ENCODE data around the gene ADIPOQ. TPM values are rescaled to one million over a fixed set of nuclear protein-coding genes. Genes with fewer than 3 reads are reported as not detected.
"Not testable (repeated sequence)": the region's sequence is repeated elsewhere in the genome, so short reads cannot be mapped to it uniquely, and the experiment has no call there.

The ADIPOQ gene
- total RNA-seq, 2 experiments from 2014 or later: not detected

DNA sequence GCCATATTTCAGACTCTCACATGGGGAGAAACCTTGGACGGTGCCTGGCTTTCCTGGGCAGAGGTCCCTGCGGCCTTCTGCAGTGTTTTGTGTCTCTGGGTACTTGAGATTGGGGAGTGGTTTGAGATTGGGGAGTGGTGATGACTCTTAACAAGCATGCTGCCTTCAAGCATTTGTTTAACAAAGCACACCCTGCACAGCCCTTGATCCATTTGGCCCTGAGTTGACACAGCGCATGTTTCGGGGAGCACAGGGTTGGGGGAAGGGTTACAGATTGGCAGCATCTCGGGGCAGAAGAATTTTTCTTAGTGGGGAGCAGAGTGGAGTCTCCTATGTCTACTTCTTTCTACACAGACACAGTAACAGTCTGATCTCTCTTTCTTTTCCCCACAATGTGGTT, 23.6 kb downstream of the ADIPOQ start:
- DNase-seq; H3K27me3 Mint-ChIP-seq; H3K4me3 Mint-ChIP-seq; H3K9me3 Mint-ChIP-seq (ENCODE audit: low read depth); H3K27ac Mint-ChIP-seq; H3K36me3 Mint-ChIP-seq; ATAC-seq; CTCF ChIA-PET: not testable (repeated sequence)
- H3K4me1 Mint-ChIP-seq: peaks cover 16% of the 10 kb centered on the region

DNA sequence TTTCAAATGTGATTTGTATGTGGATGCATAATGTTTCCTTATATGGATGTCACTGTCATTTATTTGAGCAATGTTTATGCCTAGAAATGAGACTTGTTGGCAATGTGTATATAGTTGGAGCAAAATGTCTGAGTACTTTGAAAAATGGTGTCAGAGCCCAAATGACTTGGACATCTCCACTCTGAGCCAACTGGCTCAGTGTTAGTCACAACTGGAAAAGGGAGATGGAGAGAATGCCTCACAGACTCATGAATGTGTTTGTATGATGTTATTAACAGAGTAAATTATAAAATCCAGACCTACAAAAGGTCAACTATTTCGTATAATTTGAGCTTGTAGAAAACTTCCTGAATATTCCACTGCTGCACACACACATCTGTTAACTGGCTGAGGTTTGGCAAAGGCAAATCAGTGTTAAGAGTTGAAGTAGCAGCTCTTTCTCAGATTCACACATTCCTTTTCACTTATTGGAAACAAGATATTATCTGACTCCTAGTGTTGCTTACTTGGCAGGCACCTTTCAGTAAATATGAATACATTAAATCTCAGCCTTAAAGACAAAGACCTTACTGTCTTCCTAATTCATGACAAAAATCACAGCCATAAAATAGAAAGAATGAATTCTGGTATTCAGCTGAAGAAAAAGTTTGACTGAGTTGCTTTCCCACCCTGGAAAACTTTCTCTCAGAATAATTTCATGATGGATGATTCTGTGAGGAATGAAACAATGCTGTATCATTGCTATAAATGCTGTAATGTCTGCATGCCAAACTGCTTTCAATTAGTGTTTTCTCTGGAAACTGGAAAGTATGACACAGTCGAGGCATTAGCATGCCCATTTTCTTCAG, 27.0 kb downstream of the ADIPOQ start:
- peaks cover 25% of the 10 kb centered on the region for H3K4me1 Mint-ChIP-seq
- no peak for DNase-seq
- H3K4me3 Mint-ChIP-seq: no peak overlapping the region
- CTCF ChIA-PET: interaction anchor here (0.8 kb wide), 1 partner anchor 11 kb away, joined by 4 read pairs; no protein-coding TSS in a partner anchor
- no peak overlapping the region for H3K27ac Mint-ChIP-seq
- no peaks in the 10 kb centered on the region for H3K27me3 Mint-ChIP-seq
- no peak for ATAC-seq
- H3K9me3 Mint-ChIP-seq (ENCODE audit: low read depth): no peaks in the 10 kb centered on the region
- peaks cover 5% of the 10 kb centered on the region for H3K36me3 Mint-ChIP-seq

DNA sequence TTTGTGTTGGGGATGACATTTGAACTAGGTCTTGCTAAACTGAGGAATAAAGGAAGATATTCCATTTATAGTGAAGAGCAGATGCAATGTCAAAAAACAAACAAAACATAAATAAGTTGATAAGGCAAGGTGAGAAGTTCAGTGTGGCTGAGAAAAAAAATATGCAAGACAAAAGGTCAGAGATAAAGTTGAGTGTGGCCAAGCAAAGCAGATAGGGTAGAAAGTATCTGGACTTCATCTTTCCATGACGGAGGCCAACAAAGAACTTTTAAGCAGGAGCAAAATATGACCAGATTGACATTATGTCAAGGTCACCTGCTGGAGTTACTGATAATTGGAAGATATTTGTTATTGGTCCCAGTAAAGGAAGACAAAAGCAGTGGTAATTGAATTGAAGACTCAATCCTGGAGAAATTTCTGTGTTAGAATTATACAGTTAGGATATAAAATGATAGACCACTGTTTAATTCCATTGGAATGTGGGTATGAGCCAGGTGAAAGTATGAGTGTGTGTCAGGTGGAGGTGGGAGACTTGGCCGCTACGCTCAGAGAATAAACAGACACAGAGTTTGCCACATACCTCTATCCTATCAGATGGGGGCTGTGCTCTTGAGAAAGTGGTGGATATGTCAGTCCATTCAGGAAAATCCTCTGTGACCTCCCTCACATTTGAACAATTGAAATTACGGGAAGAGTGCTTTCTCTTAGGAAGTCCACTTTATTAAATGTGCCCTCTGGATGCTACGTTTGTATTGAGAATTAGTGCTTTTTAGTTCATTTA, 28.1 kb downstream of the ADIPOQ start:
- peaks cover 25% of the 10 kb centered on the region for H3K4me1 Mint-ChIP-seq
- peaks cover 6% of the 10 kb centered on the region for H3K36me3 Mint-ChIP-seq
- DNase-seq (no peak), ATAC-seq (no peak)
- H3K9me3 Mint-ChIP-seq (ENCODE audit: low read depth): no peaks in the 10 kb centered on the region
- no peaks in the 10 kb centered on the region for H3K27me3 Mint-ChIP-seq
- no peak overlapping the region for H3K4me3 Mint-ChIP-seq
- CTCF ChIA-PET: interaction anchor here (1.4 to 1.7 kb wide), 2 partner anchors 11 to 21 kb away, joined by 4 to 7 read pairs; no protein-coding TSS in a partner anchor
- H3K27ac Mint-ChIP-seq: peak overlapping the region; percentile 58

DNA sequence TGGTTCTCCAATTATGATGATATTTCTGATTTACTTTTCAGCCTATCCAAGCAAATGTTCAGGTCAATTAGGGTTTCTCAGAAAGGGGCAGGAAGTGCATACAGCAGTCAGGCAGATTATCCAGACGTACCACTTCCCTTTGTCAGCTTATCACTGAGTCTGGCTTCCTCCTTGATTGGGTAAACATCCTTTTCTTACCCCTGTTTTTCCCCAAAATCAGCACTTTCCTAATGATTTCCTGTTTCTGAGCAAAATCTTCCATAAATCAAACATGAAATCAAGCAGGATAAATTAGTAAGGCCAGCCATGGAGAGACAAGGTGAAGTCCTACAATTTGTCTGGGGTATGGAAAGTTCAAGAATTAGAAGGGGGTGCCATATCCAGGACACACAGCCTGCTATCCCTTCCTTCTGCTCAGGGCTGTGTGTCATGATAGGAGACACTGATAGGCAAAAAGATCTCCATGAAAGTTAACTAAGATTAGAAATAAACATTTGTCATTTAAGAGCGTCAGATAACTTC, 29.0 kb downstream of the ADIPOQ start:
- peak; percentile 78 for ATAC-seq
- no peaks in the 10 kb centered on the region for H3K9me3 Mint-ChIP-seq (ENCODE audit: low read depth)
- CTCF ChIA-PET: interaction anchor here (1.0 to 1.7 kb wide), 4 partner anchors 11 to 38 kb away, joined by 3 to 7 read pairs (median 5); no protein-coding TSS in a partner anchor
- H3K27me3 Mint-ChIP-seq: no peaks in the 10 kb centered on the region
- H3K27ac Mint-ChIP-seq: peak overlapping the region; percentile 58
- no peak for DNase-seq
- H3K36me3 Mint-ChIP-seq: peaks cover 8% of the 10 kb centered on the region
- peaks cover 25% of the 10 kb centered on the region for H3K4me1 Mint-ChIP-seq
- H3K4me3 Mint-ChIP-seq: no peak overlapping the region

DNA sequence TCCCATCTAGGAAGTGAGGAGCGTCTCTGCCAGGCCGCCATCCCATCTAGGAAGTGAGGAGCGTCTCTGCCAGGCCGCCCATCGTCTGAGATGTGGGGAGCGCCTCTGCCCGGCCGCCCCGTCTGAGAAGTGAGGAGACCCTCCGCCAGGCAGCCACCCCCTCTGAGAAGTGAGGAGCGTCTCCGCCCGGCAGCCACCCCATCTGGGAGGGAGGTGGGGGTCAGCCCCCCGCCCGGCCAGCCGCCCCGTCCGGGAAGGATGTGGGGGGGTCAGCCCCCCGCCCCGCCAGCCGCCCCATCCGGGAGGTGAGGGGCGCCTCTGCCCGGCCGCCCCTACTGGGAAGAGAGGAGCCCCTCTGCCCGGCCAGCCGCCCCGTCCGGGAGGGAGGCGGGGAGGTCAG, 31.3 kb downstream of the ADIPOQ start:
- CTCF ChIA-PET, H3K4me3 Mint-ChIP-seq, ATAC-seq: not testable (repeated sequence)

DNA sequence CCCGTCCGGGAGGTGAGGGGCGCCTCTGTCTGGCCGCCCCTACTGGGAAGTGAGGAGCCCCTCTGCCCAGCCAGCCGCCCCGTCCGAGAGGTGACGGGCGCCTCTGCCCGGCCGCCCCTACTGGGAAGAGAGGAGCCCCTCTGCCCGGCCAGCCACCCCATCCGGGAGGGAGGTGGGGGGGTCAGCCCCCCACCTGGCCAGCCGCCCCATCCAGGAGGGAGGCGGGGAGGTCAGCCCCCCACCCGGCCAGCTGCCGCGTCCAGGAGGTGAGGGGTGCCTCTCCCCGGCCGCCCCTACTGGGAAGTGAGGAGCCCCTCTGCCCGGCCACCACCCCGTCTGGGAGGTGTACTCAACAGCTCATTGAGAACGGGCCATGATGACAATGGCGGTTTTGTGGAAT, 31.7 kb downstream of the ADIPOQ start:
- H3K4me1 Mint-ChIP-seq: peaks cover 26% of the 10 kb centered on the region
- H3K36me3 Mint-ChIP-seq, CTCF ChIA-PET: not testable (repeated sequence)

More for the DNA sequence above, 31.3 kb downstream of the ADIPOQ start:
- H3K4me1 Mint-ChIP-seq: peaks cover 25% of the 10 kb centered on the region
- not testable (repeated sequence) for H3K9me3 Mint-ChIP-seq (ENCODE audit: low read depth); DNase-seq; H3K36me3 Mint-ChIP-seq; H3K27me3 Mint-ChIP-seq; H3K27ac Mint-ChIP-seq

DNA sequence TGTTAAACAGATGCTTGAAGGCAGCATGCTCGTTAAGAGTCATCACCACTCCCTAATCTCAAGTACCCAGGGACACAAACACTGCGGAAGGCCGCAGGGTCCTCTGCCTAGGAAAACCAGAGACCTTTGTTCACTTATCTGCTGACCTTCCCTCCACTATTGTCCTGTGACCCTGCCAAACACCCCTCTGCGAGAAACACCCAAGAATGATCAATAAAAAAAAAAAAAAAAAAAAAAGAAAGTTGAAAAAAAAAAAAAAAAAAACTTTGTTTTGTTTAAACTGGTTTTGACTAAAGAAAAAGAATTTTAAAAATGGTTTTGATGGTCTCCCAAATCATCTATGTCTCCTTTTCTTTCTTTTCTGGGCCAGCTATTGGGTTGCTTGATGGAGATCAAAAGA, 32.3 kb downstream of the ADIPOQ start:
- H3K27ac Mint-ChIP-seq; H3K36me3 Mint-ChIP-seq; DNase-seq; H3K4me3 Mint-ChIP-seq; ATAC-seq; H3K27me3 Mint-ChIP-seq; H3K9me3 Mint-ChIP-seq (ENCODE audit: low read depth): not testable (repeated sequence)
- peaks cover 28% of the 10 kb centered on the region for H3K4me1 Mint-ChIP-seq
- CTCF ChIA-PET: interaction anchor here (0.7 kb wide), 1 partner anchor 34 kb away, joined by 3 read pairs; no protein-coding TSS in a partner anchor

More for the DNA sequence above, 31.7 kb downstream of the ADIPOQ start:
- not testable (repeated sequence) for H3K4me3 Mint-ChIP-seq; H3K27me3 Mint-ChIP-seq; H3K9me3 Mint-ChIP-seq (ENCODE audit: low read depth); DNase-seq; ATAC-seq; H3K27ac Mint-ChIP-seq

DNA sequence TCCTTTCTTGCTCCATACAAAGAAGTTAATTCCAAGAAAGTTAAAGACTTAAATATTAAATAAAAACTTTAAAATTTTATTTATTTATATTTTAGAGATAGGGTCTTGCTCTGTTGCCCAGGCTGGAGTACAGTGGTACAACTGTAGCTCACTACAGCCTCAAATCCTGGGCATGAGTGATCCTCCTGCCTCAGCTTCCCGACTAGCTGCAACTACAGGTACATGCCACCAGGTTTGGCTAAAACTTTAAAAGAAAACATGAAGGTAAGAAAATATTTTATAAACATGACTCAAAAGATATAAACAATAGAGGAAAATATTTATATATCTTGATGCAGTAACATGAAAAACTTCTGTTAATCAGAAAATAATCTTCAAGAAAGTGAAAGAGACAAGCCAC, 33.2 kb downstream of the ADIPOQ start:
- no peak overlapping the region for H3K27ac Mint-ChIP-seq
- peaks cover 32% of the 10 kb centered on the region for H3K4me1 Mint-ChIP-seq
- H3K9me3 Mint-ChIP-seq (ENCODE audit: low read depth): no peaks in the 10 kb centered on the region
- no peaks in the 10 kb centered on the region for H3K27me3 Mint-ChIP-seq
- DNase-seq (no peak), ATAC-seq (no peak)
- H3K4me3 Mint-ChIP-seq: no peak overlapping the region
- peaks cover 7% of the 10 kb centered on the region for H3K36me3 Mint-ChIP-seq
- CTCF ChIA-PET: interaction anchor here (1.4 kb wide), 1 partner anchor 26 kb away, joined by 9 read pairs; no protein-coding TSS in a partner anchor

DNA sequence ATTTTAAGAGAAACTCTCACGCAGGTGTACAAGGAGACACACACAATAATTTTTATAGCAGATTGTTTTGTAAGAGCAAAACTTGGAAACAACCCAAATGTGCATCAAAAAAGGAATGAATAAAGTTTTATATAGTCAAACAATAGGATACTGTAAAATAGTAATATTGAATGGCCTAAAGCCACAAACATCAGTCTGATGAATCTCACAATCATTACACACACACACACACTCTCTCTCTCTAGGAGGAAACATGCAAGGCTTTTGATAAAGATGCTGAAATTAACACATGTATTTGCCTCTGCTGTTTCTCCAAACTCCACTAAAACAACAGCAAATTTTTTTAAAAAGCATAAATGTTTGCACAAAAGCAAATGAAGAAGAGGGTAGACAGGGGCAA, 37.3 kb downstream of the ADIPOQ start:
- no peak for DNase-seq
- no peaks in the 10 kb centered on the region for H3K9me3 Mint-ChIP-seq (ENCODE audit: low read depth)
- H3K36me3 Mint-ChIP-seq: peaks cover 6% of the 10 kb centered on the region
- H3K27me3 Mint-ChIP-seq: no peaks in the 10 kb centered on the region
- H3K4me3 Mint-ChIP-seq: peak overlapping the region; percentile 38
- H3K27ac Mint-ChIP-seq: peak overlapping the region; percentile 90
- peaks cover 50% of the 10 kb centered on the region for H3K4me1 Mint-ChIP-seq
- CTCF ChIA-PET: interaction anchor here (0.9 kb wide), 1 partner anchor 30 kb away, joined by 4 read pairs; no protein-coding TSS in a partner anchor
- no peak for ATAC-seq

DNA sequence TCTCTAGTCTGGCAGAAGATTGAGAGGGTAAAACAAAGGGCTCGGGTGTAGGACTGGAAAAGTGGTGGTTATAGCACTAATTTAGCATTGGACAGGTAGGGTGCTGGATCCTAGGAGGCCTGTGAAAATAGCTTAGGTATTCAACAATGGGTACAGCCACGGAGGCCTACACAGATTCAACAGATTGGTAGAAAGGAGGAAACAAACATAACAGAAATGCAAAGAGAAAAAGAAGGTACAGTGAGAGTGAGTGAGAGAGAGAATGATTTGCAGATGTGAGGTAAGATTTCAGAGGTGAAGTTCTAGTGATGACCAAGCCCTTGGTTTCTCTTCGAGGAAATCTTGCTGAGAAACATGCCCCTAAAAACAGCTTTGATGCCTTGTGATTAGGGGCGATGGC, 37.9 kb downstream of the ADIPOQ start:
- CTCF ChIA-PET: interaction anchor here (0.6 to 2.5 kb wide), 7 partner anchors 11 to 285 kb away, joined by 3 to 18 read pairs (median 4); partner anchors contain the start of gene ST6GAL1
- H3K4me1 Mint-ChIP-seq: peaks cover 50% of the 10 kb centered on the region
- peaks cover 6% of the 10 kb centered on the region for H3K36me3 Mint-ChIP-seq
- H3K27me3 Mint-ChIP-seq: no peaks in the 10 kb centered on the region
- H3K9me3 Mint-ChIP-seq (ENCODE audit: low read depth): no peaks in the 10 kb centered on the region
- H3K4me3 Mint-ChIP-seq: peak overlapping the region; percentile 38
- ATAC-seq (peak; percentile 58), DNase-seq (peak; percentile 43)
- H3K27ac Mint-ChIP-seq: peak overlapping the region; percentile 90

DNA sequence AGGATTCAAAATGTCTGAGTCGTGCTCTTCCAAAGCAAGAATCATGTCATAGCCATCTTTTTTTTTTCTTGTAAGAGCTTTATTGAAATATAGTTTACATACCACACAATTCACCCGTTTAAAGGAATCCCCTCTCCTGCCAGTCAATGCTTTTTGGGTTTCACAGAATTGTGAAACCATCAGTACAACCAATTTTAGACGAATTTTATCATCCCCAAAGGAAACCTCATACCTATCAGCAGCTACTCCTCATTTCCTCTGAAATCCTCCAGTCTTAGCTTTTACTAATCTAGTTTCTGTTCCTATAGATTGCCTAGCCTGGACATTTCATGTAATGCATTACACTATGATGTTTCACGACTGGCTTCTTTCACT, 39.6 kb downstream of the ADIPOQ start:
- Mint-ChIP-seq H3K4me1 (peaks cover 50% of the 10 kb centered on the region), H3K36me3 (peaks cover 2% of the 10 kb centered on the region)

DNA sequence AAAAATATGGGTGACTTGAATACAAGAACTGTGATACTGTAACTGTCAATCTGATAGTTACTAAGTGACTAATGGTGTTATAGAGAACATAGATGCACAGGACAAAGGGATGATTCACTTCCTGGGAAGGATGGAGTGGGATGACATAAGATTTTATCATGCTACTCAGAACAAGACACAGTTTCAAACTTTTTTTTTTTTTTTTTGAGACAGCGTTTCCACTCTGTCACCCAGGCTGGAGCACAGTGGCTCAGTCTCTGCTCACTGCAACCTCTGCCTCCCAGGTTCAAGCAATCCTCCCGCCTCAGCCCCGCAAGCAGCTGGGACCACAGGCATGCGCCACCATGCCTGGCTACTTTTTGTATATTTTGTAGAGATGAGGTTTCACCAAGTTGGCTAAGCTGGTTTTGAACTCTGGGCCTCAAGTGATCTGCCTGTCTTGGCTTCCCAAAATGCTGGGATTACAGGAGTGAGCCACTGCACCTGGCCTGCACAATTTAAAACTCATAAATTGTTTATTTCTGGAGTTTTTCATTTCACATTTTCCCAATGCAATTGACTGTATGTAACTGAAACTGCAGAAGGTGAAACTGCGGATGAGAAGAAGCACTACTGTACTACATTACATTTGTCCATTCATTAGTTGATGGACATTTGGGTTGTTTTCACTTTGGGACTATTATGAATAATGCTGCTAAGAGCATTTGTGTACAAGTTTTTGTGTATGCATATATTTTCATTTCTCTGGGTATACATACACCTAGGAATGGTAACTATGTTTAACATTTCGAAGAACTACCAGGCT, 40.6 kb downstream of the ADIPOQ start:
- peak; percentile 84 for ATAC-seq

More for the DNA sequence above, 39.6 kb downstream of the ADIPOQ start:
- H3K9me3 Mint-ChIP-seq (ENCODE audit: low read depth): no peaks in the 10 kb centered on the region
- CTCF ChIA-PET: interaction anchor here (0.8 to 2.5 kb wide), 5 partner anchors 10 to 231 kb away, joined by 3 to 18 read pairs (median 3); partner anchors contain the start of gene ST6GAL1
- H3K4me3 Mint-ChIP-seq: peak overlapping the region; percentile 41
- ATAC-seq: peak; percentile 12
- DNase-seq: no peak
- H3K27ac Mint-ChIP-seq: peak overlapping the region; percentile 89
- no peaks in the 10 kb centered on the region for H3K27me3 Mint-ChIP-seq

More for the DNA sequence above, 40.6 kb downstream of the ADIPOQ start:
- CTCF ChIA-PET: interaction anchor here (1.3 to 2.5 kb wide), 2 partner anchors 20 to 49 kb away, joined by 3 to 18 read pairs; partner anchors contain the start of gene ST6GAL1
- H3K36me3 Mint-ChIP-seq: peaks cover 2% of the 10 kb centered on the region
- no peak overlapping the region for H3K4me3 Mint-ChIP-seq
- peaks cover 4% of the 10 kb centered on the region for H3K27me3 Mint-ChIP-seq
- H3K4me1 Mint-ChIP-seq: peaks cover 50% of the 10 kb centered on the region
- H3K27ac Mint-ChIP-seq: peak overlapping the region; percentile 75
- DNase-seq: peak; percentile 60
- no peaks in the 10 kb centered on the region for H3K9me3 Mint-ChIP-seq (ENCODE audit: low read depth)
